Measurements from ENCODE around the gene EIF4A3.

Gene EIF4A3

DNA sequence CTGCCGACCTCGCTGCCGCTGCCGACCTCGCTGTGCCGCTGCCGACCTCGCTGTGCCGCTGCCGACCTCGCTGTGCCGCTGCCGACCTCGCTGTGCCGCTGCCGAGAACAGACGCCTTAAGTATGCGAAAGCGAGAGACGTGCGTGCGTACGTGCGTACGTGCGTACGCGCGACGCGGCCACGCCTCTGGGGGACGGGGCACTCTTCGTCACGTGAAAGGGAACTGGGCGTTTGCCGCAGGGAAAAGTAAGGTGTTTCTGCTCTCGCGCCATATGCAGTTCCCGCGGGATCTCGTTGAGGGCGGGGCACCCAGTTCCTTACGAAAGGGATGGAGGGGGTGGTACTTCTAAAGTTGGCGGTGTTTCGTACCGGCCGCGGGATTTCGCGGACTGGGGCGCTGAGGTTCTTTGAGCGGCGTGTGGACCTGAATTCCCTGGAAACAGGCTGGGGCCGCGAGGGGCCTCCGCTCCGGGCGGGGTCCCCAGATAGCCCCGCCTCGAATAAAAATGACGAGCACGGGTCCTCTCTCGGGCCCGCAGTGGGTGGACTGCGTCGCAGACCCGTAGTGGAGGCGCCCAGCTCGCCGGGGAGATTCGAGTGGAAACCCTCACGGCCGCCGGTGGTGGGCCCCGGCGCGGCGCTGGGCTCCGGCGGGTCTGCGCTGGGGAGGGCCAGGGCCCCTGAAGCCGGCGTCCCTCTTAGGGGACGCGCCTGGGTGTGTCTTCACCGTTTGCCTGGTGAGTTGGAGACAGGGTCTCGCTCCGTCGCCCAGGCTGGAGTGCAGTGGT lies at the start of gene EIF4A3:
TSS of gene EIF4A3 (minus strand) at position 94 of the 788 bp plus-strand sequence. CDS start 167 bp downstream, outside the sequence.
- peak; percentile 99 for DNase-seq (ENCODE audit: low read depth)
- H3K4me3 ChIP-seq (ENCODE audit: low read length): peak within 1 kb of the TSS; percentile 83
- TF ChIP-seq CTCF (IDR thresholded peaks at IDR 0.05; ENCODE audit: insufficient read depth, low read depth, low read length, missing control alignments): no peak

GRCh38 chr17:80196652-80197051 lies 49.7 kb upstream of the EIF4A3 start:
- DNase-seq (ENCODE audit: low read depth): no peak
- no peak for TF ChIP-seq CTCF (IDR thresholded peaks at IDR 0.05; ENCODE audit: insufficient read depth, low read depth, low read length, missing control alignments)
- H3K4me3 ChIP-seq (ENCODE audit: low read length): no peak overlapping the region

DNA sequence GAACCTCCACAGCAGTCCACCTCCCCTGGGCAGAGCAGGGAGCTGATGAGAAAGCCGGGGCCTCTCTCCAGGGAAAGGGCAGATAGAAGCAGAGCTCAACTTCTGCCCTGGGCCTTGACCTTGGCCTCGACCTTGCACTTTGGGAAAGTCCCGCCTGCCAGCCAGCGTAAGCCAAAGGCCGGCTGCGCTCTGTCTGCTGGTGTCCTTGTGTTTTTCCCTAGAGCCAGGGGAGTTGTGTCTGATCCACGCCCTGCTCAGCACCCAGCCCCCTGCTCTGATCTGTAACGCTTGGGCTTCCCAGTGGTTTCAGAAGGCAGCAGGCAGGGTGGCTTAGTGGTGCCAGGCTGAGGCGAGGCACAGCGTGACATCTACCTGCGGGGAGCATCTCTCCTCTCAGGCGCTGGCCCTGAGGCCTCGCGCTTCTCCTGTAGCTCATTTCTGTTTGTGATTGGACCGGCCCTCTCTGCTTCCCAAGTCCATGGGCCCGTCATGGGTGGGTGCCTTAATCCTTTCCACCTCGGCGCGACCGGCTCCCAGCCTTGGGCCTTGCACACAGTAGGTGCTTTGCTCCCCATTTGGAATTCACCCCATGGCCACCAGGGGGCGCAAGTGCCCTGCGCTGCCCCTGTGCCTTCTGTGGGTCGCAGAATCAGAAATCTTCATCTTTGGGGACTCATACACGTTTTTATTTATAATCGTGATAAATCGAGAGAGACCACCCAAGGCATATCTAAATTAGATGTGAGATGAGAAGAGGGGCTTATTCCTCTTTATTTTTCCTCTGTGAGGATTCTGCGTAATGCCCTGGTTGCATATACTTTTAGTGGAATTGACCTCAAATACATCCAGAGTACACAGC lies 49.0 kb upstream of the EIF4A3 start:
- H3K4me3 ChIP-seq (ENCODE audit: low read length): no peak overlapping the region
- peak; percentile 71 for TF ChIP-seq CTCF (IDR thresholded peaks at IDR 0.05; ENCODE audit: insufficient read depth, low read depth, low read length, missing control alignments)
- DNase-seq (ENCODE audit: low read depth): no peak

DNA sequence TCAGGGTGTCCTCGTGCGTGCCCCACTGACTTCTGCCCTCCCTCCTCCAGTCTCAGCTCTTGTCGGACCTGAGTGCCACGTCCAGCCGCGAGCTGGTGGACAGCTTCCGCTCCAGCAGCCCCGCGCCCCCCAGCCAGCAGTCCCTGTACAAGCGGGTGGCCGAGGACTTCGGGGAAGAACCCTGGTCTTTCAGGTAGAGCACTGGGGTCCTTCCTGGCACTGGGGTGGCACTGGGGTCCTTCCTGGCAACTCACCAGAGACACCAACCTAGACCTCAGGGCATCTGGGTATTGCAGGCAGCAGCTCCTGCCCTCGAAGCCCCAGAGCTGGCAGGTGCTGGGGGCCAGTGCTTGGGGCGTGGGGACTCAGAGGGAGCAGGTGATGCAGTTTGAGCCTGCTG lies 48.2 kb upstream of the EIF4A3 start:
- no peak for DNase-seq (ENCODE audit: low read depth)
- no peak for TF ChIP-seq CTCF (IDR thresholded peaks at IDR 0.05; ENCODE audit: insufficient read depth, low read depth, low read length, missing control alignments)
- H3K4me3 ChIP-seq (ENCODE audit: low read length): no peak overlapping the region

GRCh38 chr17:80191865-80192661 lies 45.1 kb upstream of the EIF4A3 start:
- TF ChIP-seq CTCF (IDR thresholded peaks at IDR 0.05; ENCODE audit: insufficient read depth, low read depth, low read length, missing control alignments): no peak
- peak; percentile 66 for DNase-seq (ENCODE audit: low read depth)
- H3K4me3 ChIP-seq (ENCODE audit: low read length): peak overlapping the region; percentile 7

DNA sequence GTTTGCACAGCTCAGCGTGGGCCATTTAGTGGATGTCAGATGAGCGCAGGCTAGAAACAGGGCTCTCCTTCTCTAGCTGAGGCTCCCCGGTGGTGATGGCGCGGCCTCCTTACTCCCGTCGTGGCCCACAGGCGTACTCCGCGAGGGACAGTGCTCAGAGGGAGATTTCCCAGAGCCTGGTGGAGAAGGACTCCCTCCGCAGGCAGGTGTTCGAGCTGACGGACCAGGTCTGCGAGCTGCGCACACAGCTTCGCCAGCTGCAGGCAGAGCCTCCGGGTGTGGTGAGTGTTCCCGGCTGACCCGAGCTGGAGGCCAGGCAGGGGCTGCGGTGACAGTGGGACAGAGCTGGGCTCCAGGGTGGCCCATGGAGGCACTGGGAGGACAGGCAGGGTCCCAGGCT lies 44.3 kb upstream of the EIF4A3 start:
- no peak for DNase-seq (ENCODE audit: low read depth)
- no peak overlapping the region for H3K4me3 ChIP-seq (ENCODE audit: low read length)
- TF ChIP-seq CTCF (IDR thresholded peaks at IDR 0.05; ENCODE audit: insufficient read depth, low read depth, low read length, missing control alignments): no peak

Measured in epithelial cell of esophagus (primary cell).